Mucosa of descending colon (tissue), 3 donors: ENCODE results near the gene PURA. TPM values are rescaled to one million over a fixed set of nuclear protein-coding genes. Genes with fewer than 3 reads are reported as not detected.

ENCODE experiments used
- ATAC-seq: fragments of 200-7000 bp; cut with Tn5 transposase; one replicate; pipeline ENCODE4 v1.9.1; 2020; ENCODE audit warnings: mild to moderate bottlenecking, moderate library complexity
- DNase-seq, 3 donors: peaks; one replicate each; pipeline ENCODE4 v3.0.0-alpha.2; 2020
- H3K36me3 ChIP-seq: fragments of 200-600 bp; one replicate; pipeline ENCODE4 v1.8.0; 2021; ENCODE audit warnings: low read depth, mild to moderate bottlenecking
- H3K4me1 ChIP-seq: fragments of 200-600 bp; one replicate; pipeline ENCODE4 v1.8.0; 2021; ENCODE audit warnings: low read depth, mild to moderate bottlenecking
- H3K4me3 ChIP-seq: fragments of 200-600 bp; one replicate; pipeline ENCODE4 v1.8.0; 2021; ENCODE audit warnings: mild to moderate bottlenecking
- H3K9me3 ChIP-seq: fragments of 200-600 bp; one replicate; pipeline ENCODE4 v1.8.0; 2021; ENCODE audit warnings: mild to moderate bottlenecking
- intact Hi-C, 2 donors: fragments of 100-400 bp; cut with DNase I in 1 of 2; cut with micrococcal nuclease in 1 of 2; formaldehyde crosslinking; loops; one replicate each; pipeline versions ENCODE4 v1.11.0 to v1.11.1; 2022; cut with DNase I, micrococcal nuclease
- long read RNA-seq, 2 donors: library from polyadenylated mRNA; unstranded; transcript quantifications; one replicate each; pipeline ENCODE4 v2.0.0, GENCODE V29; 2019 to 2021
- total RNA-seq, 3 donors: library from RNA; stranded (reverse); fragmentation: NEBNext Ultra II Directional in 2 of 3; extraction: Animal tissue kit (Norgen Biotek cat#: 25700) in 2 of 3; gene quantifications; one replicate each; pipeline versions ENCODE4 v1.2.1 to v1.2.4, GENCODE V29; 2021 to 2023
- TF ChIP-seq, protein P1 (sequence below): fragments of 200-600 bp; IDR thresholded peaks from one replicate; pipeline ENCODE4 v1.8.0; 2022; ENCODE audit warnings: antibody characterized with exemption, mild to moderate bottlenecking
- donor health status: DM: no; HTN: no; CAD: no; lungs with moderate emphysema.
- donor health status: DM: no; HTN: no; CAD: no.
- donor health status: DM: no; HTN: yes; CAD: no.

The PURA gene
- total RNA-seq = 10 to 100 TPM; 17.3 to 49.4 (median 18.4) TPM
- long read RNA-seq, donor 1, full-length matches to known transcripts = 56 of 104 reads
- long read RNA-seq, donor 1, partial matches to known transcripts = 0 of 104 reads
- long read RNA-seq, donor 1, other reads (novel, unspliced or antisense) = 48 of 104 reads
- long read RNA-seq, donor 2, full-length matches to known transcripts = 3 of 4 reads
- long read RNA-seq, donor 2, partial matches to known transcripts = 0 of 4 reads
- long read RNA-seq, donor 2, other reads (novel, unspliced or antisense) = 1 of 4 reads

DNA sequence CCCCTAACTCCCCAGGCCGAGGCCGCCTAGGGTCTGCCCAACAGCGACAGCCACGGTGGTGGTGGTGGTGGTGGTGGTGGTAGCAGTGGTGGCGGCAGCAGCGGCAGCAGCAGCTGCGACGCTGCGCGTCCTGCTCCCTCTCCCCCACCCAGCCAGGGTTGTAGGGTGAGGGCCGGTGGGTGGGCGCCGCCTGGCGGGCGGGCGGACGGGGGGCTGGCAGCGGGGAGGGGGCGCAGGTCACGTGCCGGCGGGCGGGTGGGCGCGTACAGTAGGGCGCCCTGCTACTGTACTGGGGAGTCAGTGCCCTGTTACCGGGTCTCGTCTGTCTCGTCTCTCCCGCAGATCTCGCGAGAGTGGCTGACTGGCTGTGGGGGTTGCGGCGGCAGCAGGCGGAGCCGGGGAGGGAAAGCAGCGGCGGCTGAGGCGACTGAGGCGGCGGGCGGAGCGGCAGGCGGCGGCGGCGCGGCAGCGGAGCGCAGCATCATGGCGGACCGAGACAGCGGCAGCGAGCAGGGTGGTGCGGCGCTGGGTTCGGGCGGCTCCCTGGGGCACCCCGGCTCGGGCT, at the start of gene PURA:
Gene PURA (plus strand): TSS at position 411 of the 565 bp plus-strand sequence. CDS start 73 bp downstream, at position 484.
- Histone ChIP-seq H3K9me3 (no peaks in the 10 kb centered on the region), H3K4me3 (peak within 1 kb of the TSS; percentile 49), H3K36me3 (no peaks in the 10 kb centered on the region), H3K4me1 (peaks cover 31% of the 10 kb centered on the region)
- peak; percentile 94 for ATAC-seq
- TF ChIP-seq, protein P1, sequence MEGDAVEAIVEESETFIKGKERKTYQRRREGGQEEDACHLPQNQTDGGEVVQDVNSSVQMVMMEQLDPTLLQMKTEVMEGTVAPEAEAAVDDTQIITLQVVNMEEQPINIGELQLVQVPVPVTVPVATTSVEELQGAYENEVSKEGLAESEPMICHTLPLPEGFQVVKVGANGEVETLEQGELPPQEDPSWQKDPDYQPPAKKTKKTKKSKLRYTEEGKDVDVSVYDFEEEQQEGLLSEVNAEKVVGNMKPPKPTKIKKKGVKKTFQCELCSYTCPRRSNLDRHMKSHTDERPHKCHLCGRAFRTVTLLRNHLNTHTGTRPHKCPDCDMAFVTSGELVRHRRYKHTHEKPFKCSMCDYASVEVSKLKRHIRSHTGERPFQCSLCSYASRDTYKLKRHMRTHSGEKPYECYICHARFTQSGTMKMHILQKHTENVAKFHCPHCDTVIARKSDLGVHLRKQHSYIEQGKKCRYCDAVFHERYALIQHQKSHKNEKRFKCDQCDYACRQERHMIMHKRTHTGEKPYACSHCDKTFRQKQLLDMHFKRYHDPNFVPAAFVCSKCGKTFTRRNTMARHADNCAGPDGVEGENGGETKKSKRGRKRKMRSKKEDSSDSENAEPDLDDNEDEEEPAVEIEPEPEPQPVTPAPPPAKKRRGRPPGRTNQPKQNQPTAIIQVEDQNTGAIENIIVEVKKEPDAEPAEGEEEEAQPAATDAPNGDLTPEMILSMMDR = no peak
- intact Hi-C loops = no loop called here
- DNase-seq = peak; percentile 96 to 98 (median 97)

GRCh38 chr5:140072812-140073211, 41.1 kb upstream of the PURA start:
- Histone ChIP-seq H3K36me3 (no peaks in the 10 kb centered on the region), H3K4me1 (no peaks in the 10 kb centered on the region), H3K4me3 (no peak overlapping the region), H3K9me3 (no peaks in the 10 kb centered on the region)
- ATAC-seq = no peak
- DNase-seq = no peak
- TF ChIP-seq, protein P1 = no peak
- intact Hi-C loops = loop anchor here (5.0 kb wide), 2 partner anchors 79 to 84 kb away; no protein-coding TSS in a partner anchor

GRCh38 chr5:140073296-140073695, 40.6 kb upstream of the PURA start:
- TF ChIP-seq, protein P1 = peak; percentile 34
- Histone ChIP-seq H3K9me3 (no peaks in the 10 kb centered on the region), H3K4me1 (no peaks in the 10 kb centered on the region), H3K36me3 (no peaks in the 10 kb centered on the region), H3K4me3 (no peak overlapping the region)
- intact Hi-C loops = loop anchor here (5.0 kb wide), 2 partner anchors 79 to 84 kb away; no protein-coding TSS in a partner anchor
- no peak for ATAC-seq
- no peak for DNase-seq

- TF ChIP-seq, protein P1 = no peak
- no peaks in the 10 kb centered on the region for H3K36me3 ChIP-seq
- H3K4me3 ChIP-seq = no peak overlapping the region
- H3K9me3 ChIP-seq = no peaks in the 10 kb centered on the region
- no peaks in the 10 kb centered on the region for H3K4me1 ChIP-seq
- no peak for DNase-seq
- ATAC-seq = no peak
- intact Hi-C loops = no loop called here
These were observed 38.5 kb upstream of the PURA start for GRCh38 chr5:140075371-140075770.

DNA sequence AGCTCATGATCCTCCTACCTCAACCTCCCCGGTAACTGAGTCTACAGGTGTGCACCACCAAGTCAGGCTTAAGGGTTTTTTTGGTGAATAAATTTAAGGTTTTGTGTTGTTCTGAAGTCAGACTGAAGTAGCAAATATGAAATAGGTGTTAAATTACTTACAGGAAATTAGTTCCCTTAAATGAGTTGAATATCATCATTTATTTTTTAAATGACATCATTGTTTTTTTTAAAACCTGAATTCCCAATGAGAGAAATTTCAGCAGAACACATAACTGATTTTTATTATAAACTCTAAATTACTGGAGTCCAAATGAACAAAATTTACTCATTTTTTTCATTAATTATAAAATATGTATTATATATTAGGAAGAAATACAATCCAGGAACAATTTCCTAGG, 37.8 kb upstream of the PURA start:
- Histone ChIP-seq H3K4me3 (no peak overlapping the region), H3K9me3 (no peaks in the 10 kb centered on the region), H3K36me3 (no peaks in the 10 kb centered on the region), H3K4me1 (no peaks in the 10 kb centered on the region)
- no peak for DNase-seq
- ATAC-seq = no peak
- intact Hi-C loops = no loop called here
- TF ChIP-seq, protein P1 = no peak
